ENCODE data around the gene HES1. TPM values are rescaled to one million over a fixed set of nuclear protein-coding genes. Genes with fewer than 3 reads are reported as not detected.
"Not testable (repeated sequence)": the region's sequence is repeated elsewhere in the genome, so short reads cannot be mapped to it uniquely, and the experiment has no call there.

HES1 gene
- total RNA-seq, 1 experiment from 2014 or later = 141 TPM

DNA sequence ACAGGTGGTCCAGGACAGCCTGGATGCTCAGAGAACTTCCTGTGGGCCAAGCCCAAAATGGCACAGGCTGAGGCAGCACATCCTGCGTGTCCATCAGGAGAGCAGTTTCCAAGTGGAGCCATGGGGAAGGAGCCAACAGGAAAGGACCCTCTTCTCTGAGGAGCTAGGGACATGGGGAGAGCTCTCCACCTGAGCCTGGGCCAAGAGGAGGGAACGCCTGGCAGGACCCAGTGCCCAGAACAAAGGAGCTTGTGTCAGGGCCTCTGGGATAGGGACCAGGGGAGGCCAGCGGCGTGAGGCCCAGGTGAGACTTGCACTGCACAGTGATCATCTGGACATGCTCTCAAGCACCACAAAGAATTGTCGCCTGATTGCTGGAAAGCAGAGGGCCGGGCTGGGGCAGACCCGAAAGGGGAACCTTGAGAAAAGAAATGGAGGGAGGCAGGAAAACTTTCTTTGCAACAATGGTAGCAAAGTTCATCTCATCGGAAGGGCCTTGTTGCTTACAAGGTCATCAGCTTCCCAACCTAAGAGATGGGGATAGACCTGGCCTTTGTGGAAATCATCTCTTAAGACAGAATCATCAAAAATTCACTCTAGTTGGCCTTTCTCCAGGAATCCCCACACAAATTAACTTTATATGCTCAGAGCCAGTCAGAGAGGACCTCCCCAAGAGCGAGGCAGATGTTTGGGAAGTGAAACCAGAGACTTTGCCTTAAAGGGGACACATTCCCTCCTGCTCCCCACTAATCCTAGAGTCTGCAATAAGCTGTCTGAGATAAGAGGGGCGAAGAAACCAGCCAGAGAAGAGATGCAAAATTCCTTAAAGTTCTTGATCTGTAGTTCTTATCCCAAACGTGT is 47.7 kb upstream of the HES1 start:
- intact Hi-C loops (cut with micrococcal nuclease; ENCODE audit: unreplicated experiment) = loop anchor here (5.0 kb wide), 1 partner anchor 44 kb away; no protein-coding TSS in a partner anchor
- no peak for DNase-seq
- no TSS peak for BruUV-seq (replicated peaks)
- Mint-ChIP-seq H3K36me3 (ENCODE audit: insufficient read depth, unreplicated experiment) (peaks cover 18% of the 10 kb centered on the region), H3K27ac (ENCODE audit: unreplicated experiment) (peak overlapping the region; percentile 84), H3K4me1 (ENCODE audit: low read depth, unreplicated experiment) (peaks cover 58% of the 10 kb centered on the region), H3K4me3 (ENCODE audit: low read depth, unreplicated experiment) (no peak overlapping the region), H3K9me3 (ENCODE audit: low read depth, unreplicated experiment) (no peaks in the 10 kb centered on the region), H3K27me3 (ENCODE audit: unreplicated experiment) (no peaks in the 10 kb centered on the region)
- TF ChIP-seq, protein P1, sequence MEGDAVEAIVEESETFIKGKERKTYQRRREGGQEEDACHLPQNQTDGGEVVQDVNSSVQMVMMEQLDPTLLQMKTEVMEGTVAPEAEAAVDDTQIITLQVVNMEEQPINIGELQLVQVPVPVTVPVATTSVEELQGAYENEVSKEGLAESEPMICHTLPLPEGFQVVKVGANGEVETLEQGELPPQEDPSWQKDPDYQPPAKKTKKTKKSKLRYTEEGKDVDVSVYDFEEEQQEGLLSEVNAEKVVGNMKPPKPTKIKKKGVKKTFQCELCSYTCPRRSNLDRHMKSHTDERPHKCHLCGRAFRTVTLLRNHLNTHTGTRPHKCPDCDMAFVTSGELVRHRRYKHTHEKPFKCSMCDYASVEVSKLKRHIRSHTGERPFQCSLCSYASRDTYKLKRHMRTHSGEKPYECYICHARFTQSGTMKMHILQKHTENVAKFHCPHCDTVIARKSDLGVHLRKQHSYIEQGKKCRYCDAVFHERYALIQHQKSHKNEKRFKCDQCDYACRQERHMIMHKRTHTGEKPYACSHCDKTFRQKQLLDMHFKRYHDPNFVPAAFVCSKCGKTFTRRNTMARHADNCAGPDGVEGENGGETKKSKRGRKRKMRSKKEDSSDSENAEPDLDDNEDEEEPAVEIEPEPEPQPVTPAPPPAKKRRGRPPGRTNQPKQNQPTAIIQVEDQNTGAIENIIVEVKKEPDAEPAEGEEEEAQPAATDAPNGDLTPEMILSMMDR (IDR thresholded peaks at IDR 0.05; ENCODE audit: unreplicated experiment) = no peak
- CTCF ChIA-PET = interaction anchor here (0.9 to 1.7 kb wide), 7 partner anchors 16 to 307 kb away, joined by 3 to 5 read pairs (median 4); no protein-coding TSS in a partner anchor

DNA sequence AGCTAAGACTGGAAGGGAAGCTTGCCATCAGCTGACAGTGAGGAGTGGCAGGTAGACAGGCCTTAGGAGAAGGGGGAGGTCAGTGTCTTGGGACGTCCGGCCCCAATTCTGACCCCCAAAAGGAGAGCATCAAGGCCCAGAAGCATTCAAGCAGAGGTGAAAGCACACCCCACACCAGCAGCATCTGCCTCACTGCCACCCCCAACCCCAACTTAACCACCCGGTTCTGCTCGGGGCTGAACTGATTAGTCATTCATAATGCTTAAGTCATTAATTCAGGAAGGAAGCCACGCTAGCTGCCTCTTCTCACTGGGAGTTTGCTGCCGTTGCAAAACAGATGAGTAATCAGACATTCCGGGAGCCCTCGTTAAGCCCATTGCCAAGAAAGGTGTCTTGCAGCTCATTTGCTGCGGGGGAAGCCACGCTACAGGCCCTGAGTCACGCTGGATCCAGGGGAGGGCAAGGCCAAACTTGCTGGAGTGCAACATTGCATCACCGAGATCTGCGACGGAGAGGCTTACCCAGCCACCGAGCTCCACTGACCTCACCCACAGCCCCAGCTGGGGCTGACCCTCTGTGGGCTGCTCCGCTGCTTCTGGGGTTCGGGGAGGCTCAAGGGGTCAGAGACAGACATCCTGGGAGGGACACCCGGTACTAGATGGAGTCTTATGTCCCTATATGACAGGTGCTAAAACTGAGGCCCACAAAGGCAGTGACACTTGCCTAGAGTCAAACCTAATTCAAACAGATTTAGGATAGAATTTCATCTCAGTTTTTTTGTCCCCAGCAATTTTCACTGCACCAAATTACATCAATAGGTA is 46.4 kb upstream of the HES1 start:
- H3K36me3 Mint-ChIP-seq (ENCODE audit: insufficient read depth, unreplicated experiment) = peaks cover 18% of the 10 kb centered on the region
- peak overlapping the region; percentile 84 for H3K27ac Mint-ChIP-seq (ENCODE audit: unreplicated experiment)
- H3K4me3 Mint-ChIP-seq (ENCODE audit: low read depth, unreplicated experiment) = peak overlapping the region; percentile 15
- H3K27me3 Mint-ChIP-seq (ENCODE audit: unreplicated experiment) = no peaks in the 10 kb centered on the region
- intact Hi-C loops (cut with micrococcal nuclease; ENCODE audit: unreplicated experiment) = loop anchor here (5.0 kb wide), 1 partner anchor 43 kb away; no protein-coding TSS in a partner anchor
- TF ChIP-seq, protein P1 (IDR thresholded peaks at IDR 0.05; ENCODE audit: unreplicated experiment) = no peak
- peak; percentile 96 for DNase-seq
- CTCF ChIA-PET = interaction anchor here (0.6 to 1.9 kb wide), 23 partner anchors 9 to 1251 kb away, joined by 3 to 9 read pairs (median 3); no protein-coding TSS in a partner anchor
- BruUV-seq (replicated peaks) = TSS peak; percentile 95
- peaks cover 58% of the 10 kb centered on the region for H3K4me1 Mint-ChIP-seq (ENCODE audit: low read depth, unreplicated experiment)
- no peaks in the 10 kb centered on the region for H3K9me3 Mint-ChIP-seq (ENCODE audit: low read depth, unreplicated experiment)

DNA sequence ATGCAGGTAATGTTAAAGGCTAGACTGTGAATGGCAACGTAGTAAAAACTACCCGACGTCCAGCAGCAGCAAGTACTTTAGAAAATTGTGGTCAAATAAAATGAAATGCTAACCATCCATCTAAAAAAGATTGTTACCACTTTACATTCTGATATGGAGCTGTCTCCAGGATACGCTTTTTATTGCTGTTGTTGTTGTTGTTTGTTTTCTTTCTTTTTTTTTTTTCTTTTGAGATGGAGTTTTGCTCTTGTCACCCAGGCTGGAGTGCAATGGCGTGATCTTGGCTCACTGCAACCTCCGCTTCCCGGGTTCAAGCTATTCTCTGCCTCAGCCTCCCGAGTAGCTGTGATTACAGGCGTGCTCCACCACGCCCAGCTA is 45.8 kb upstream of the HES1 start:
- intact Hi-C loops (cut with micrococcal nuclease; ENCODE audit: unreplicated experiment) = not testable (repeated sequence)
- peaks cover 18% of the 10 kb centered on the region for H3K36me3 Mint-ChIP-seq (ENCODE audit: insufficient read depth, unreplicated experiment)
- CTCF ChIA-PET = interaction anchor here (0.8 to 1.9 kb wide), 12 partner anchors 8 to 309 kb away, joined by 3 to 9 read pairs (median 3); no protein-coding TSS in a partner anchor

DNA sequence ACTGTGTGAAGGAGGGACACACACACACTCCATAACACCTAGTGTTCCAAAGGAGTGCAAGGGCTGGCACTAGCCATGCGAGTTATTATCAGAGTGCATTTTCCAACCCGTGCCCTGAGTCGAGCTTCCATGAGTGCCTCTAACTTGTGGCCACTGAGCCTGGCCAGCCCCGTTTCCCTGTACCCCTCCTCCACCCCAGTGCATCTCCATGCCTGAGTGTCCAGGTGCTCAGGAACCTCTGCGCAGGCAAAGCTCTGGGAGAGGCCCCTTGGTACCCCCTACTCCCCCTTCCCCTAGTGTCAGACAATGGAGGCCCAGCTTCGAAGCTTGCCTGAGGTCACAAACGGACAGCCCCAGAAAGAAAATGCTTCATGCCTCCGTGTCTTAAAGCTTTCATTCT is 45.2 kb upstream of the HES1 start:
- H3K27me3 Mint-ChIP-seq (ENCODE audit: unreplicated experiment) = no peaks in the 10 kb centered on the region
- intact Hi-C loops (cut with micrococcal nuclease; ENCODE audit: unreplicated experiment) = no loop called here
- BruUV-seq (replicated peaks) = no TSS peak
- CTCF ChIA-PET = interaction anchor here (0.8 to 1.9 kb wide), 6 partner anchors 14 to 310 kb away, joined by 3 to 5 read pairs (median 3); no protein-coding TSS in a partner anchor
- H3K9me3 Mint-ChIP-seq (ENCODE audit: low read depth, unreplicated experiment) = no peaks in the 10 kb centered on the region
- H3K4me3 Mint-ChIP-seq (ENCODE audit: low read depth, unreplicated experiment) = no peak overlapping the region
- TF ChIP-seq, protein P1 (IDR thresholded peaks at IDR 0.05; ENCODE audit: unreplicated experiment) = no peak
- H3K36me3 Mint-ChIP-seq (ENCODE audit: insufficient read depth, unreplicated experiment) = peaks cover 18% of the 10 kb centered on the region
- H3K4me1 Mint-ChIP-seq (ENCODE audit: low read depth, unreplicated experiment) = peaks cover 68% of the 10 kb centered on the region
- peak overlapping the region; percentile 84 for H3K27ac Mint-ChIP-seq (ENCODE audit: unreplicated experiment)
- no peak for DNase-seq

More for the DNA sequence above, 45.8 kb upstream of the HES1 start:
- BruUV-seq (replicated peaks); H3K9me3 Mint-ChIP-seq (ENCODE audit: low read depth, unreplicated experiment); H3K27me3 Mint-ChIP-seq (ENCODE audit: unreplicated experiment); H3K4me3 Mint-ChIP-seq (ENCODE audit: low read depth, unreplicated experiment); DNase-seq: not testable (repeated sequence)
- Mint-ChIP-seq H3K27ac (ENCODE audit: unreplicated experiment) (peak overlapping the region; percentile 84), H3K4me1 (ENCODE audit: low read depth, unreplicated experiment) (peaks cover 63% of the 10 kb centered on the region)

All from Calu3 (cell line).